HepG2 (cell line): Measurements from ENCODE around the gene CAND1. TPM values are rescaled to one million over a fixed set of nuclear protein-coding genes. Genes with fewer than 3 reads are reported as not detected.

ENCODE experiments used
- BRF2 ChIP-seq: sonication (generic); formaldehyde crosslinking; IDR thresholded peaks from 2 replicates; pipeline ENCODE4 v1.8.1; 2022; ENCODE audit warnings: mild to moderate bottlenecking, missing genetic modification reagents
- CSRNP2 ChIP-seq: sonication (generic); formaldehyde crosslinking; conservative IDR thresholded peaks from 2 replicates; pipeline ENCODE4 v1.8.0; 2022; ENCODE audit warnings: low read depth, missing genetic modification reagents
- HIVEP1 ChIP-seq: sonication (generic); formaldehyde crosslinking; IDR thresholded peaks from 2 replicates; pipeline ENCODE4 v1.4.0; 2020; ENCODE audit warnings: mild to moderate bottlenecking, missing genetic modification reagents
- IRF1 ChIP-seq: sonication (generic); formaldehyde crosslinking; IDR thresholded peaks from 2 replicates; pipeline ENCODE4 v1.4.0; 2020; ENCODE audit warnings: low read depth, mild to moderate bottlenecking, missing genetic modification reagents
- MEF2D ChIP-seq: sonication (generic); formaldehyde crosslinking; IDR thresholded peaks from 2 replicates; pipeline ENCODE4 v1.5.1; 2020; ENCODE audit warnings: mild to moderate bottlenecking, missing genetic modification reagents
- MIER2 ChIP-seq: IDR thresholded peaks from 2 replicates; pipeline ENCODE4 v1.6.1; 2016; ENCODE audit warnings: missing biosample characterization, missing genetic modification reagents
- RBM22 ChIP-seq: fragments of 200-400 bp; formaldehyde crosslinking; optimal IDR thresholded peaks from 2 replicates; pipeline ENCODE3; 2017; ENCODE audit warnings: mild to moderate bottlenecking, low read length, moderate library complexity
- SAFB2 ChIP-seq: sonication (generic); formaldehyde crosslinking; IDR thresholded peaks from 2 replicates; pipeline ENCODE4 v1.5.1; 2020; ENCODE audit warnings: missing genetic modification reagents, low read depth, mild to moderate bottlenecking, borderline replicate concordance
- SMAD3 ChIP-seq: sonication (generic); formaldehyde crosslinking; IDR thresholded peaks from 2 replicates; pipeline ENCODE4 v1.4.0; 2020; ENCODE audit warnings: missing genetic modification reagents
- TFAP4 ChIP-seq: sonication (generic); IDR thresholded peaks from 2 replicates; pipeline ENCODE4 v1.6.1; 2016; ENCODE audit warnings: low read depth, borderline replicate concordance
- ZFP36 ChIP-seq: fragments of 150-350 bp; IDR thresholded peaks from 2 replicates; pipeline ENCODE4 v1.6.1; 2018; ENCODE audit warnings: borderline replicate concordance, low read length, low read depth; ENCODE audit not compliant: partially characterized antibody
- ZNF24 ChIP-seq: fragments of 450-650 bp; IDR thresholded peaks from 2 replicates; pipeline ENCODE4 v1.6.1; 2017; ENCODE audit warnings: antibody characterized with exemption, mild to moderate bottlenecking
- ZNF816 ChIP-seq: sonication (generic); formaldehyde crosslinking; IDR thresholded peaks from 2 replicates; pipeline ENCODE4 v1.8.0; 2022; ENCODE audit warnings: missing genetic modification reagents, mild to moderate bottlenecking, borderline replicate concordance
- ZNF841 ChIP-seq: sonication (generic); formaldehyde crosslinking; IDR thresholded peaks from 2 replicates; pipeline ENCODE4 v1.8.1; 2023; ENCODE audit warnings: missing genetic modification reagents, borderline replicate concordance
- polyA plus RNA-seq, 8 experiments: library from polyadenylated mRNA; depleted of rRNA in 3 of 8; stranded (reverse) in 7 of 8; unstranded in 1 of 8; fragments of >200 nt; fragmentation: Illumina TruSeq in 4 of 8; extraction: Trizol in 4 of 8; gene quantifications; 2 replicates each; pipeline versions ENCODE4 v1.2.1 to v1.2.3, GENCODE V29; 2011 to 2016; ENCODE audit warnings: low read depth in 4 of 8, missing spikeins in 1 of 8, mixed read lengths in 1 of 8; ENCODE audit not compliant: insufficient read depth in 1 of 8
- total RNA-seq, 5 experiments: library from RNA; depleted of rRNA; stranded (reverse); fragments of >200 nt; fragmentation: Illumina TruSeq; extraction: Trizol; gene quantifications; 2 replicates each; pipeline ENCODE4 v1.2.3, GENCODE V29; 2016; ENCODE audit warnings: low read depth in 1 of 5

Gene CAND1
- total and polyA plus RNA-seq, 2 of the 13 experiments (the other 11 are each of a cell fraction or from before 2014, with no cell fraction given) = 56.2 to 138 TPM

GRCh38 chr12:67269633-67270573 lies 745 bp downstream of the CAND1 start (continued):
- TF ChIP-seq BRF2 = no peak
- TF ChIP-seq IRF1 = no peak
- no peak for TF ChIP-seq ZFP36
- TF ChIP-seq TFAP4 = no peak
- TF ChIP-seq MIER2 (CRISPR knock-in tag) = no peak
- TF ChIP-seq SAFB2 = peak; percentile 86; the same call in 1 of the 2 replicates
- TF ChIP-seq ZNF816 = no peak
- no peak for TF ChIP-seq RBM22
- TF ChIP-seq ZNF24 = no peak
- peak; percentile 57; the same call in 1 of the 2 replicates for TF ChIP-seq HIVEP1 (CRISPR knock-in tag)
- TF ChIP-seq ZNF841 (CRISPR knock-in tag) = no peak
- no peak for TF ChIP-seq SMAD3 (CRISPR knock-in tag)
- no peak for TF ChIP-seq MEF2D (CRISPR knock-in tag)
- no peak for TF ChIP-seq CSRNP2 (CRISPR knock-in tag)
